ENCODE results near the gene PSMA7. TPM values are rescaled to one million over a fixed set of nuclear protein-coding genes. Genes with fewer than 3 reads are reported as not detected.

Gene PSMA7
- total and polyA plus RNA-seq, 8 donors: 119 to 280 (median 194) TPM

DNA sequence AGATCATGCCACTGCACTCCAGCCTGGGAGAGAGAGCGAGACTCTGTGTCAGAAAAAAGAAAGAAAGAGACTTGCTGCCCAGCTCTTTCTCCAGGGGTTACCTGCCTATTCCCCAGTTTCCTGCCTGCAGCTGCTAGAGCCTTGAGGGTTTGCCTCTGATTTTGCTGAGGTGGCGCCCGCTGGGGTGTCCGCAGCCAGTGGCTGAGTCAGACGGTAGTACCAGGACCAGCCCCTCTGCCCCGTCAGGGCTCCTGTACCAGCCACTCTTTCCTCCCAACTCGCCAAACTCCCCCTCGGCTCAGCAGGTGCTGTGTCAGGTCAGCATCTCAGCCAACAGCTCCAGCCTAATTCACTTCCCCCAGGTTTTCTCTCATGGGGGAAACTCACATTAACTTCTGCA, 28.3 kb downstream of the PSMA7 start:
- peaks cover 0 to 5% (median 1%) of the 10 kb centered on the region in 4 donors for H3K4me1 ChIP-seq
- intact Hi-C loops (cut with DNase I; ENCODE audit: low total_unique reads): no loop called here
- 26 to 44% (median 33%) methylated on average over 8 of the region's 8 CpGs for WGBS, 5 donors

DNA sequence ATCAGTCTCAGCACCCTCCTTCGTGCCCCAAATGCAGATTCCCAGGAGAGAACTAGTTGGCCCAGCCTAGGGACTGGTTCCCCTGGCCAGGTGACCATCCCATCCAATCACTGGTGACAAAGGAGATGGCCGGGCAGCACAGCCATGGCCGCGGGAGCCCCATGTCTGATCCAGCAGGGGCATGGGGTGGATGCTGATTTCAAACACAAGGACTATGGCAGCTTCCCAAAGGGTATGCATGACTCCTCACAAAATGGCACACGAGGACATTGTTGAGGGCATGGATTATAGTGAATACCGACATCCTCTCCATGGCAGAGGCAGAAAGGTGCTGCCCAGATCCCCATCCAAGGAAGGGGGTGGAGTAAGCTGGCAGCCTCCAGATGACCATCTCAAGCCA, 30.8 kb downstream of the PSMA7 start:
- peaks cover 0 to 4% (median 0%) of the 10 kb centered on the region in 4 donors for H3K4me1 ChIP-seq
- no peaks in the 10 kb centered on the region for H3K36me3 ChIP-seq
- DNase-seq: no peak
- 88 to 96% (median 91%) methylated on average over 5 to 6 of the region's 6 CpGs for WGBS, 5 donors
- TF ChIP-seq EP300 (IDR thresholded peaks at IDR 0.05) (no peak), POLR2A (IDR thresholded peaks at IDR 0.05) (no peak), POLR2AphosphoS5 (IDR thresholded peaks at IDR 0.05) (no peak)
- TF ChIP-seq, protein P1, sequence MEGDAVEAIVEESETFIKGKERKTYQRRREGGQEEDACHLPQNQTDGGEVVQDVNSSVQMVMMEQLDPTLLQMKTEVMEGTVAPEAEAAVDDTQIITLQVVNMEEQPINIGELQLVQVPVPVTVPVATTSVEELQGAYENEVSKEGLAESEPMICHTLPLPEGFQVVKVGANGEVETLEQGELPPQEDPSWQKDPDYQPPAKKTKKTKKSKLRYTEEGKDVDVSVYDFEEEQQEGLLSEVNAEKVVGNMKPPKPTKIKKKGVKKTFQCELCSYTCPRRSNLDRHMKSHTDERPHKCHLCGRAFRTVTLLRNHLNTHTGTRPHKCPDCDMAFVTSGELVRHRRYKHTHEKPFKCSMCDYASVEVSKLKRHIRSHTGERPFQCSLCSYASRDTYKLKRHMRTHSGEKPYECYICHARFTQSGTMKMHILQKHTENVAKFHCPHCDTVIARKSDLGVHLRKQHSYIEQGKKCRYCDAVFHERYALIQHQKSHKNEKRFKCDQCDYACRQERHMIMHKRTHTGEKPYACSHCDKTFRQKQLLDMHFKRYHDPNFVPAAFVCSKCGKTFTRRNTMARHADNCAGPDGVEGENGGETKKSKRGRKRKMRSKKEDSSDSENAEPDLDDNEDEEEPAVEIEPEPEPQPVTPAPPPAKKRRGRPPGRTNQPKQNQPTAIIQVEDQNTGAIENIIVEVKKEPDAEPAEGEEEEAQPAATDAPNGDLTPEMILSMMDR (IDR thresholded peaks at IDR 0.05): no peak
- H3K27ac ChIP-seq: no peak overlapping the region
- intact Hi-C loops (cut with DNase I; ENCODE audit: low total_unique reads): no loop called here
- H3K27me3 ChIP-seq: peaks cover 0 to 52% (median 18%) of the 10 kb centered on the region in 3 donors
- H3K4me3 ChIP-seq: no peak overlapping the region
- H3K9me3 ChIP-seq: peaks cover 15 to 81% (median 72%) of the 10 kb centered on the region in 4 donors

More for the DNA sequence above, 28.3 kb downstream of the PSMA7 start:
- Histone ChIP-seq H3K27ac (no peak overlapping the region), H3K27me3 (peaks cover 0 to 77% (median 32%) of the 10 kb centered on the region in 3 donors), H3K4me3 (no peak overlapping the region), H3K36me3 (no peaks in the 10 kb centered on the region), H3K9me3 (peaks cover 8 to 56% (median 47%) of the 10 kb centered on the region in 4 donors)
- TF ChIP-seq, protein P1 (IDR thresholded peaks at IDR 0.05): no peak
- TF ChIP-seq EP300 (IDR thresholded peaks at IDR 0.05) (no peak), POLR2A (IDR thresholded peaks at IDR 0.05) (no peak), POLR2AphosphoS5 (IDR thresholded peaks at IDR 0.05) (no peak)
- no peak for DNase-seq

DNA sequence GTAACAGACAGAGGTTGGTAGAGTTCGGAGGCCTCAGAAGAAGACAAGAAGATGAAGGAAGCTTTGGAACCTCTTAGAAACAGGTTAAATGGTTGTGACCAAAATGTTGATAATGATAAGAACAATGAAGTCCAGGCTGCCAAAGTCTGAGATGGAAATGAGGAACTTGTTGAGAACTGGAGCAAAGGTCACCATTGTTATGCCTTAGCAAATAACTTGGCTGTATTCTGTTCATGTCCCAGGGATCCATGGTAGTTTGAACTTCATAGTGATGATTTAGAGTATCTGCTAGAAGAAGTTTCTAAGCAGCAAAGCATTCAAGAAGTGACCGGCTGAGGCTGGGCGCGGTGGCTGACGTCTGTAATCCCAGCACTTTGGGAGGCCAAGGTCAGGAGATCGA, 32.0 kb downstream of the PSMA7 start:
- H3K4me3 ChIP-seq: no peak overlapping the region
- WGBS, 5 donors: 92 to 97% (median 94%) methylated on average over 6 of the region's 6 CpGs
- intact Hi-C loops (cut with DNase I; ENCODE audit: low total_unique reads): no loop called here

DNA sequence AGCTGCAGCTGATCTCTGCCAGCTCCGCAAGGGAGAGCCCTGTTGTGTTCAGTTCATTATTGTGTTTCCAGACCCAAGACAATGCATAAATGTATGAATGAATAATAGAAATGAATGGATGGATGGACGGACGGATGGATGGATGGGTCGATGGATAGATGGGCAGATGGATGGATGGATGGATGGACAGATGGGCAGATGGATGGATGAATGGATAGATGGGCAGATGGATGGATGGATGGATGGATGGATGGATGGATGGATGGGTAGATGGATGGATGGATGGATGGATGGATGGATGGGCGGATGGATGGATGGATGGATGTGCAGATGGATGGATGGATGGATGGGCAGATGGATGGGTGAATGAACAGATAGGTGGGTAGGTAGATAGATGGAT, 37.6 kb downstream of the PSMA7 start:
- H3K4me3 ChIP-seq: no peak overlapping the region
- intact Hi-C loops (cut with DNase I; ENCODE audit: low total_unique reads): no loop called here
- peaks cover 22 to 90% (median 76%) of the 10 kb centered on the region in 4 donors for H3K9me3 ChIP-seq
- TF ChIP-seq EP300 (IDR thresholded peaks at IDR 0.05) (no peak), POLR2AphosphoS5 (IDR thresholded peaks at IDR 0.05) (no peak), POLR2A (IDR thresholded peaks at IDR 0.05) (no peak)
- TF ChIP-seq, protein P1 (IDR thresholded peaks at IDR 0.05): no peak
- no peak overlapping the region for H3K27ac ChIP-seq
- 80 to 96% (median 89%) methylated on average over 5 of the region's 5 CpGs for WGBS, 5 donors
- peaks cover 0 to 39% (median 7%) of the 10 kb centered on the region in 3 donors for H3K27me3 ChIP-seq
- no peaks in the 10 kb centered on the region for H3K4me1 ChIP-seq
- H3K36me3 ChIP-seq: no peaks in the 10 kb centered on the region
- no peak for DNase-seq

More for the DNA sequence above, 32.0 kb downstream of the PSMA7 start:
- no peaks in the 10 kb centered on the region for H3K4me1 ChIP-seq
- peaks cover 0 to 39% (median 10%) of the 10 kb centered on the region in 3 donors for H3K27me3 ChIP-seq
- H3K27ac ChIP-seq: no peak overlapping the region
- H3K9me3 ChIP-seq: peaks cover 27 to 90% (median 77%) of the 10 kb centered on the region in 4 donors
- DNase-seq: no peak
- TF ChIP-seq, protein P1 (IDR thresholded peaks at IDR 0.05): no peak
- TF ChIP-seq EP300 (IDR thresholded peaks at IDR 0.05) (no peak), POLR2AphosphoS5 (IDR thresholded peaks at IDR 0.05) (no peak), POLR2A (IDR thresholded peaks at IDR 0.05) (no peak)
- no peaks in the 10 kb centered on the region for H3K36me3 ChIP-seq

Data from stomach (tissue), 9 donors.